ENCODE results near the gene ZNF594. TPM values are rescaled to one million over a fixed set of nuclear protein-coding genes. Genes with fewer than 3 reads are reported as not detected.

Gene ZNF594
- total RNA-seq, 1 experiment from 2014 or later: 12.5 TPM

DNA sequence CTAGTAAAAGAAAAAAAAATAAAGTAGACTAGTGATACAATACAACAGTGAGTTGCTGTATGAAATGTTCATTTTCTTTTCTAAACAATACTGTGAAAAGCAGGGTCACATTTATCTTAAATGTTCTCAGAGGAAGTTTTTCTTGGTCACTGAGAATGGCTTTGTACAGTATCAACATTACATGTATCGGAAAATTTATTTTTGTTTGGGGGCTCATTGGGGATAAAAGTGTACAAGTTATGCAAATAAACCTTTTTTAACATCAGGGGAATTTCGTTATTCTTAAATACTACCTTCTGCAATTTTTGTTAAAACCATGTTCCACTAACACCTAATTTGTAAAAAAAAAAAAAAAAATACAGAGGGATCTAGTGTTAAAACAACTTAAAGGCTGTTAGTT lies 8.7 kb upstream of the ZNF594 start:
- TF ChIP-seq, protein P1, sequence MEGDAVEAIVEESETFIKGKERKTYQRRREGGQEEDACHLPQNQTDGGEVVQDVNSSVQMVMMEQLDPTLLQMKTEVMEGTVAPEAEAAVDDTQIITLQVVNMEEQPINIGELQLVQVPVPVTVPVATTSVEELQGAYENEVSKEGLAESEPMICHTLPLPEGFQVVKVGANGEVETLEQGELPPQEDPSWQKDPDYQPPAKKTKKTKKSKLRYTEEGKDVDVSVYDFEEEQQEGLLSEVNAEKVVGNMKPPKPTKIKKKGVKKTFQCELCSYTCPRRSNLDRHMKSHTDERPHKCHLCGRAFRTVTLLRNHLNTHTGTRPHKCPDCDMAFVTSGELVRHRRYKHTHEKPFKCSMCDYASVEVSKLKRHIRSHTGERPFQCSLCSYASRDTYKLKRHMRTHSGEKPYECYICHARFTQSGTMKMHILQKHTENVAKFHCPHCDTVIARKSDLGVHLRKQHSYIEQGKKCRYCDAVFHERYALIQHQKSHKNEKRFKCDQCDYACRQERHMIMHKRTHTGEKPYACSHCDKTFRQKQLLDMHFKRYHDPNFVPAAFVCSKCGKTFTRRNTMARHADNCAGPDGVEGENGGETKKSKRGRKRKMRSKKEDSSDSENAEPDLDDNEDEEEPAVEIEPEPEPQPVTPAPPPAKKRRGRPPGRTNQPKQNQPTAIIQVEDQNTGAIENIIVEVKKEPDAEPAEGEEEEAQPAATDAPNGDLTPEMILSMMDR (conservative IDR thresholded peaks at IDR 0.05): no peak
- Histone ChIP-seq H3K23ac (ENCODE audit: insufficient read length, low read depth, low read length) (no peak overlapping the region), H2BK20ac (ENCODE audit: low read depth, low read length, poor library complexity, severe bottlenecking) (no peak overlapping the region), H4K91ac (ENCODE audit: insufficient read length, low read depth, low read length) (no peak overlapping the region), H4K5ac (ENCODE audit: insufficient read length, low read depth, low read length) (no peak overlapping the region), H3K79me2 (ENCODE audit: insufficient read depth, low read length) (no peaks in the 10 kb centered on the region), H3K14ac (ENCODE audit: insufficient read depth, low read length) (no peak overlapping the region), H3K23me2 (ENCODE audit: insufficient read length, low read depth, low read length, poor library complexity, severe bottlenecking) (no peaks in the 10 kb centered on the region), H3K4me2 (ENCODE audit: insufficient read depth, insufficient read length, low read length) (no peak overlapping the region), H3K27me3 (ENCODE audit: insufficient read depth, low read length) (no peaks in the 10 kb centered on the region), H3K56ac (ENCODE audit: insufficient read length, low read depth, low read length) (no peak overlapping the region), H3K4ac (ENCODE audit: low read depth, low read length) (no peak overlapping the region), H2BK15ac (ENCODE audit: low read depth, low read length) (no peak overlapping the region), H2AK5ac (ENCODE audit: insufficient read length, low read length) (no peak overlapping the region), H3K9me3 (ENCODE audit: control insufficient read depth, low read depth, low read length) (no peaks in the 10 kb centered on the region), H2BK120ac (ENCODE audit: low read depth, low read length, poor library complexity, severe bottlenecking) (no peak overlapping the region), H4K8ac (replicated peaks; ENCODE audit: insufficient read length, low read depth, low read length) (no peak overlapping the region), H4K20me1 (ENCODE audit: control insufficient read depth, insufficient read depth, insufficient read length) (no peaks in the 10 kb centered on the region), H3K9ac (ENCODE audit: extremely low read depth, insufficient read length, low read length) (no peak overlapping the region), H2BK5ac (ENCODE audit: insufficient read length, low read length) (no peak overlapping the region), H3K4me1 (ENCODE audit: insufficient read depth, low read length) (no peaks in the 10 kb centered on the region), H3T11ph (ENCODE audit: low read length) (no peak overlapping the region), H3K79me1 (ENCODE audit: insufficient read depth, low read depth, low read length, poor library complexity, severe bottlenecking) (no peaks in the 10 kb centered on the region), H2AFZ (ENCODE audit: low read length) (no peak overlapping the region), H2BK12ac (ENCODE audit: insufficient read length, low read depth, low read length) (no peak overlapping the region), H3K27ac (ENCODE audit: insufficient read length, low read depth, low read length) (no peak overlapping the region), H3K18ac (ENCODE audit: insufficient read length, low read depth, low read length) (no peak overlapping the region)
- Mint-ChIP-seq H3K36me3 (ENCODE audit: insufficient read depth in 1 of 3, low read depth in 3 of 3) (no peaks in the 10 kb centered on the region), H3K4me1 (no peaks in the 10 kb centered on the region), H3K27ac (no peak overlapping the region), H3K27me3 (ENCODE audit: low read depth) (peaks cover 2% of the 10 kb centered on the region; the same call in 1 of the 2 replicates), H3K4me3 (no peak overlapping the region), H3K9me3 (peaks cover 0 to 3% of the 10 kb centered on the region in 2 experiments; a peak in 2 of 5 replicates)
- WGBS (ENCODE audit: extremely low coverage, insufficient read length, low lambda C conversion rate): no CpG with 5 or more reads among the region's 2 CpGs
- DNase-seq: no peak

All from H9 (cell line).